ENCODE measurements around the gene DRAP1.
A peak's percentile ranks its signal among the peaks of the same experiment; 100 is the strongest.
"Not testable (repeated sequence)": the region's sequence is repeated elsewhere in the genome, so short reads cannot be mapped to it uniquely, and the experiment has no call there.

DRAP1 gene

DNA sequence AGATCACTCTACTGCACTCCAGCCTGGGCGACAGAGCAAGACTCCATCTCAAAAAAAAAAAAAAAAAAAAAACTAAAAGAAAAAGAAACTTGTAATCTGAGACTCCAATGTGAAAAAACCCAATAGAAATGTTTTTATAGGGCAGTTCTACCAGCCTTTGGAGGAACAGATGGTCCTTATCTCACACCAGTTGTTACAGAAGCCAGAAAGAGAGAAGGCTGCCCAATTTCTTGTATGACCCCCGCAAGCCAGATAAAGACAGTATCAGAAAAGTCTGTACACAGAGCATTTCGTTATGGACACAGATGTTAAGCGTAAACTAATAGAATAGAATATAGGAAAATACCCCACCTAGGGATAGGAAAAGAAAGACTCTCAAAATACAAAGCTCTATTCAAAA, 14.8 kb downstream of the DRAP1 start:
- DNase-seq = no peak

GRCh38 chr11:65937766-65938165, 18.5 kb downstream of the DRAP1 start:
- DNase-seq = no peak

DNA sequence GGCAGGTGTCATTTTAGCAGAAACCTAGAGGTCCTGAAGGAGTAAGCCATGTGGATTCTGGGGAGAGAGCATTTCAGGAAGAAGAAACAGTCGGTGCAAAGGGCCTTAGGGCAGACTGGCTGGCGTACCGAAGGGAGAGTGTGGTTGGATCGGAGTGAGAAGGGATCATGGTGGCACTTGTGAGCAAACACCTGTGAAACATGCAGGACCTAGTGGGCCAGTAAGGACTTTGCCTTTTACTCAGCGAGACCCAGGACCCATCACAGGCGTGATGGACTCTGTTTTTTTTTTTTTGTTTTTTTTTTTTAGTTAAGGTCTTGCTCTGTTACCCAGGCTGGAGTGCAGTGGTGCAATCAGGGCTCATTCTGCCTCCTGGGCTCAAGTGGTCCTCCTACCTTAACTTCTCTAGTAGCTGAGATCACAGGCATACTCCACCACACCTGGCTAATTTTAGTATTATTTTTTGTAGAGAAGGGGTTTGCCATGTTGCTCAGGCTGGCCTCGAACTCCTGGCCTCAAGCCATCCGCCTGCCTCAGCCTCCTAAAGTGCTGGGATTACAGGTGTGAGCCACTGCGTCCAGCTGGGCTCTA, 22.6 kb downstream of the DRAP1 start:
- no peak for DNase-seq

GRCh38 chr11:65942531-65942930, 23.3 kb downstream of the DRAP1 start:
- DNase-seq = no peak

- DNase-seq = no peak
These were observed 25.0 kb downstream of the DRAP1 start for GRCh38 chr11:65944191-65944590.

DNA sequence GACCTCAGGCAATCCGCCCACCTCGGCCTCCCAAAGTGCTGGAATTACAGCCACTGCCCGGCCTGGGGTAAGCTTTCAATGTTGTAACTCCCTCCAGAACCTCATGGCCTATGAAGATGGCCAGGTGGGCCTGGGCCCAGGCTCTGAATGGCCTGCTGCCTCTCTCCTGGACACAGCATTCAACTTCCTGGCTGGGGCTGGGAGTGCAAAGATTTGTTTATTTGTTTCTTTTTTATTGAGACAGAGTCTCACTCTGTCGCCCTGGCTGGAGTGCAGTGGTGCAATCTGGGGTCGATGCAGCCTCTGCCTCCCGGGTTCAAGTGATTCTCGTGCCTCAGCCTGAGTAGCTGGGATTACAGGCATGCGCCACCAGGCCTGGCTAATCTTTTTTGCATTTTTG, 25.5 kb downstream of the DRAP1 start:
- DNase-seq = no peak

DNA sequence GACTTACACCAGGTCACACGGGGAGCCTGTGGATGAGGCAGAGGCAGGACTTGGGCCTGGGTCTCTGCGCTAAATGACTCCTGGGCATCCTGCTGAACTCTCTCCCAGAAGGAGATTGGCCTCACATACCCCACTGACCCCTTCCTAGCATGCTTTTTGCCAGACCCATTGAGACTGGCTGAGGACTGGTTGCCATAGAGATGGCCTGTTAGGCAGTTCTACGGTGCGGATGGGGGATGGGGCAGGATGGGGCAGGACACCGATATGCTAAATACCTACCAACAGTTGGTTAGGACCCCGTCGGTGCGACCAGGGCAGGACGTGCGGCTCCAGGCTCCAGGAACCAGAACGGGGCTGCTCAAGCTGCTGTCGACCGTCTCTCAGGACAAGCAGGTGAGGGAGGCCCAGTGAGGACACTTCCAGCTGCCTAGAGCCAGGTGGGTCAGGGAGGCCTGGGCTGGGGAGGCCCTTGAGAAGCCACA, 26.2 kb downstream of the DRAP1 start, which contains the start of gene TSGA10IP:
TSGA10IP (plus strand) TSS at position 51 of the 482 bp plus-strand sequence; CDS start at position 247, 196 bp downstream.
- no peak for DNase-seq

DNA sequence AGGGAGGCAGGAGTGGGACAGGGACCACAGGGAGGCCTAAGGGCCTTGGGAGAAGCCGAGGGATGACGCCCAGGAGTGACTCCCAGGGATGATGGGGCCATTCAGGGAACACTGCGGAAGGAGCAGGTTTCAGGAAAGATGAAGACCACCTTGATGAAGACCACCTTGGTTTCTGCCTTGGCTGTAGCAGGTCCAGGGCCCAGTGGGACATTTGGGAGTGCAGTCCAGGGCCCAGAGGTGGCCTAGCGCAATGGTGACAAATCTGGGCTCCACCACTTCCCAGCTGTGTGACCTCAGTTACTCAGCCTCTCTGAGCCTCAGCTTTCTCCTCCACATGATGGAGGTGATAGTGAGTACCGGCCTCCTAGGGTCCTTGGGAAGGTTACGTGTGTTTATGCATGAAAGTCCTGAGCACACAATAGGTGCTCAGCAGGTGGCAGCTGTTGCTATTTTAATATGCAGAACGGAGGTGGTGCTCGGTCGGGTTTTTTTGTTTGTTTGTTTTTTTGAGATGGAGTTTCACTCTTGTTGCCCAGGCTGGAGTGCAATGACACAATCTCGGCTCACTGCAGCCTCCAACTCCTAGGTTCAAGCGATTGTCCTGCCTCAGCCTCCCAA, 26.8 kb downstream of the DRAP1 start:
- no peak for DNase-seq

DNA sequence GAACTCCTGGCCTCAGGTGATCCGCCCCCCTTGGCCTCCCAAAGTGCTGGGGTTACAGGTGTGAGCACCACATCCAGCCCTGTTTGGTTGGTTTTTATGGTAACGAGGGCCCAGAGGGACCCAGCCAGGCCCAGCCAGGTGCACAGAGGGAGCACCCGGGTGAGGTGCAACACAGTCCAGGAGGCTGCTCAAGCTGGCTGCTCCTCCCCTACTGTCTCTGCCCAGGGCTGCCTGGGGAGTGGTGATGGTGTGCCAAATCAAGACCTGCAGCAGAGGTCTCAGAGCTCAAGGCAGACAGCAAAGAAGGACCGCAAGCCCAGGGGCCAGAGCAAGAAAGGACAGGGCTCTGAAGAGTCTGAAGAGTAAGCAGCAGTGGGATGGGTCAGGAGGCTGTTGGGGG, 27.4 kb downstream of the DRAP1 start:
- no peak for DNase-seq

DNA sequence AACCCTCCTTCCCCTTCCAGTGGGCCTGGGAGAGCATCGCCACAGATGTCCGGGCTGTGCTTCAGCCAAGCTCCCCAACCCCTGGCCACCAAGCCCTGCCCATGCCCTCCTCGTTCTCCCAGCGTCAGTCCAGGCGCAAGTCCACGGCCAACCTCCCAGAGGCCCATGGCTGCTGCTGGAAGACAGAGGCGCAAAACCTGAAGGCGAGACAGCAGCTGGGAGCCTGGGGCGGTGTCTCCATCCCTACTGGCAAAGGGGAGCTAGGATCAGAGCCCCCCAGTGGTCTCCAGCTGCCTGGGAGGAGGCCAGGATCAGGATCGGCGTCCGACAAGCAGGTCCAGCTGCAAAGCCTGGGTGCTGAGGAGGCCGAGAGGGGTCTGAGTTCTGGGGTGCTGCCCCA, 27.9 kb downstream of the DRAP1 start:
- no peak for DNase-seq

- DNase-seq = no peak
These were observed 28.4 kb downstream of the DRAP1 start for GRCh38 chr11:65947603-65948125.

- DNase-seq = not testable (repeated sequence)
These were observed 31.5 kb downstream of the DRAP1 start for GRCh38 chr11:65950711-65951110.

- DNase-seq = not testable (repeated sequence)
These were observed 32.4 kb downstream of the DRAP1 start for GRCh38 chr11:65951641-65952040.

GRCh38 chr11:65952052-65952521, 32.9 kb downstream of the DRAP1 start:
- DNase-seq = no peak

- DNase-seq = no peak
These were observed 34.2 kb downstream of the DRAP1 start for GRCh38 chr11:65953471-65953870.

DNA sequence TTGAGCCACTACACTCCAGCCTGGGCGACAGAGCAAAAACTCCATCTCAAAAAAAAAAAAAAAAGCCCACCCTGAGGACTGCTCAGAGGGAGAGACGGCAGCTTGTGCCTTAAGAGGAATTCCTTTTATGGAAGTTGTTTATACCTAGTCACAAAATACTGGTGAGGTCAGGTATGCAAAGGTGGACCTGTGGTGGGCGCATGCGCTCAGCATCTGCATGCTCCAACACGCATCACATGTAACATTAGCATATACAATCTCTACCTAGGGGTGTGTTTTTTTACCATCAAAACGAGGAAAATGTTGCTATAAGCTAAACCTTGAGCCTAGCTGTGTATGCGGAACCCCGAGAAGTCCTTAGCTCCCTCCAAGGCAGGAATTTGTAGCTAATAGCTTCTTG, 35.5 kb downstream of the DRAP1 start:
- no peak for DNase-seq

GRCh38 chr11:65958291-65958690, 39.1 kb downstream of the DRAP1 start:
- DNase-seq = no peak

- DNase-seq = no peak
These were observed 39.7 kb downstream of the DRAP1 start for GRCh38 chr11:65958774-65959420.

DNA sequence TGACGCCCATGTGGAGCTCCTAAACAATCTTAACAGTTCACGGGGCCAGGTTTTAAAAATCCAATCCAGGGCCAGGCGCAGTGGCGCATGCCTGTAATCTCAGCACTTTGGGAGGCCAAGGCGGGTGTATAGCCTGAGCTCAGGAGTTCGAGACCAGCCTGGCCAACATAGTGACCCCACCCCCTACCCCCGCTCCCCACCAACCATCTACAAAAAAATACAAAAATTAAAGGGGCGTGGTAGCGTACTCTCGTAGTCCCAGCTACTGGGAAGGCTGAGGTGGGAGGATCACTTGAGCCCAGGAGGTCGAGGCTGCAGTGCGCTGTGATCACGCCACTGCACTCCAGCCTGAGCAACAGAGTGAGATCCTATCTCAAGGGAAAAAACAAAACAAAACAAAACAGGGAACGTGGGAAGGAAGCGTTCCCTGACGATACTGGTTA, 41.6 kb downstream of the DRAP1 start:
- no peak for DNase-seq

- DNase-seq = peak; percentile 98
These were observed 42.3 kb downstream of the DRAP1 start, which contains the start of gene SART1 for GRCh38 chr11:65961267-65962140. TSS of gene SART1 (plus strand) at chr11:65961734. CDS start at chr11:65961781, 47 bp downstream.

GRCh38 chr11:65962141-65962564, 42.9 kb downstream of the DRAP1 start:
- no peak for DNase-seq

DNA sequence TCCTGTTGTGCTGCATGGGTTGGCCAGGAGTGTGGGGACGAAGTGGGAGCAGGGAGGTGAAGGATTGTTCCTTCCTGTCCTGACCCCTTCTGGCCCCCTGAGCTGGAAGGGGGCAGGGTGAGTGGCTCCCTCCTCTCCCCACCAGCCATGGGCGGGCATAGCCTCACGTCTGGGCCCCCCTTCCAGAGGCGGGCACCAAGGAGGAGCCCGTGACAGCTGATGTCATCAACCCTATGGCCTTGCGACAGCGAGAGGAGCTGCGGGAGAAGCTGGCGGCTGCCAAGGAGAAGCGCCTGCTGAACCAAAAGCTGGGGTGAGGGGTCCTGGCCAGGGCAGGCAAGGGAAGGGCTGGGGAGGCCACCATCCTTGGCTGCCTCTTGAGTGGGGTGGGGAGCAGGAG, 45.7 kb downstream of the DRAP1 start:
- no peak for DNase-seq
